ENCODE results near the gene CD74. TPM values are rescaled to one million over a fixed set of nuclear protein-coding genes. Genes with fewer than 3 reads are reported as not detected.

CD74 gene
- total and polyA plus RNA-seq, 2 of the 13 experiments (the other 11 are each of a cell fraction or from before 2014, with no cell fraction given), result 34.1 to 84.4 TPM

DNA sequence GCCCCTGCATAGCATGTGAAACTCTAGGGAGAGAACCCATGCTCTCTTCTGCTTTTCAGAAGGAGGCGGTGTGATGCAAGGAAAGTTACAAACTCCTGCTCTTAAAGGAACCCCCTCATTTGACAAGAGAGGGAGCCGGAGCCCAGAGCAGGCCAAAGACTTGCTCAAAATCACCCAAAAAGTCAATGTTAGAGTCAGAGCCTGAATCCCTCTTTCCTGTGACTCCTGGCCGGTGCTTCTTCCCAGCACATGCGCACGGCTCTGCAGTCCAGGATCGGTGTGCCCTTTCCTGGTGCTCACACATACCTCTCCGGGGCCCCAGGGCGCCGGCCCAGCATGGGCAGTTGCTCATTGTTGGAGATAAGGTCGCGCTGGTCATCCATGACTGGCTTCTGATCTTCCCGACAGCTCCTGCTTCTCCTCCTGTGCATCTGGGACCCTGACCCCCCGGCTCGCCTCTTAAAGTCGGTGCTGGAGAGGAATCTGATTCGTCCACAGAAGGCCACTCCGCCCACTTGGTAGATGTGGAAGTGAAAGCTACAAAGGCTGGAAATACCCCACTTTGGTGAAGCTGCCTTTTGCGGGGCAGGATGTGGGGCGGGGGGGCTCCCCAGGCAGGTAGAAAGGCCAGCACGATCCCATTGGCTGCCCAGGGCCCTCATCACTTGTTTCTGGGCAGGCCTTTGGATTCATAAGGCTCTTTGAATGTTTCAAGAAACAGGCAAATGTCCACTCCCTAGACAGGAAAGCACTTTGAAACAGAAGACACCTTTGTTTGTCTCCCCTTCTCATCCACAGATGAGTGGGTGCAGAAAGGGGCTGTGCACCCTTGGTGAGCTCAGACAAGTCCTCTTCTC, at the start of gene CD74 (continued):
- peak; percentile 39; the same call in 1 of the 2 replicates for TF ChIP-seq ZNF782 (CRISPR knock-in tag; IDR thresholded peaks at IDR 0.05; ENCODE audit: borderline replicate concordance)
- TF ChIP-seq ZSCAN29 (CRISPR knock-in tag; conservative IDR thresholded peaks at IDR 0.05), result 0 out of 2 replicates have a peak, but pooled peaks have one; percentile 39
- TF ChIP-seq ZNF781 (CRISPR knock-in tag; IDR thresholded peaks at IDR 0.05; ENCODE audit: borderline replicate concordance, not compliant biosample characterization), result peak; percentile 87
- peak; percentile 88 to 91 for TF ChIP-seq POLR2A (IDR thresholded peaks at IDR 0.05; ENCODE audit: insufficient read depth in 1 of 2, low read depth in 2 of 2, low read length in 2 of 2)
- TF ChIP-seq, protein P1, sequence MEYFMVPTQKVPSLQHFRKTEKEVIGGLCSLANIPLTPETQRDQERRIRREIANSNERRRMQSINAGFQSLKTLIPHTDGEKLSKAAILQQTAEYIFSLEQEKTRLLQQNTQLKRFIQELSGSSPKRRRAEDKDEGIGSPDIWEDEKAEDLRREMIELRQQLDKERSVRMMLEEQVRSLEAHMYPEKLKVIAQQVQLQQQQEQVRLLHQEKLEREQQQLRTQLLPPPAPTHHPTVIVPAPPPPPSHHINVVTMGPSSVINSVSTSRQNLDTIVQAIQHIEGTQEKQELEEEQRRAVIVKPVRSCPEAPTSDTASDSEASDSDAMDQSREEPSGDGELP (IDR thresholded peaks at IDR 0.05; ENCODE audit: borderline replicate concordance, low read depth), result peak; percentile 32; the same call in 1 of the 2 replicates
- TF ChIP-seq ZNF136 (CRISPR knock-in tag; IDR thresholded peaks at IDR 0.05; ENCODE audit: low read depth), result no peak
- TF ChIP-seq TOPORS (CRISPR knock-in tag; IDR thresholded peaks at IDR 0.05), result no peak; the same call in 1 of the 2 replicates
- no peak for TF ChIP-seq SMARCE1 (IDR thresholded peaks at IDR 0.05; ENCODE audit: borderline replicate concordance)
- TF ChIP-seq KDM2A (CRISPR knock-in tag; IDR thresholded peaks at IDR 0.05; ENCODE audit: borderline replicate concordance, low read depth), result no peak
- TF ChIP-seq ZZZ3 (CRISPR knock-in tag; IDR thresholded peaks at IDR 0.05; ENCODE audit: borderline replicate concordance), result no peak
- no peak for TF ChIP-seq ZNF496 (CRISPR knock-in tag; IDR thresholded peaks at IDR 0.05; ENCODE audit: insufficient replicate concordance)
- TF ChIP-seq, protein P2, sequence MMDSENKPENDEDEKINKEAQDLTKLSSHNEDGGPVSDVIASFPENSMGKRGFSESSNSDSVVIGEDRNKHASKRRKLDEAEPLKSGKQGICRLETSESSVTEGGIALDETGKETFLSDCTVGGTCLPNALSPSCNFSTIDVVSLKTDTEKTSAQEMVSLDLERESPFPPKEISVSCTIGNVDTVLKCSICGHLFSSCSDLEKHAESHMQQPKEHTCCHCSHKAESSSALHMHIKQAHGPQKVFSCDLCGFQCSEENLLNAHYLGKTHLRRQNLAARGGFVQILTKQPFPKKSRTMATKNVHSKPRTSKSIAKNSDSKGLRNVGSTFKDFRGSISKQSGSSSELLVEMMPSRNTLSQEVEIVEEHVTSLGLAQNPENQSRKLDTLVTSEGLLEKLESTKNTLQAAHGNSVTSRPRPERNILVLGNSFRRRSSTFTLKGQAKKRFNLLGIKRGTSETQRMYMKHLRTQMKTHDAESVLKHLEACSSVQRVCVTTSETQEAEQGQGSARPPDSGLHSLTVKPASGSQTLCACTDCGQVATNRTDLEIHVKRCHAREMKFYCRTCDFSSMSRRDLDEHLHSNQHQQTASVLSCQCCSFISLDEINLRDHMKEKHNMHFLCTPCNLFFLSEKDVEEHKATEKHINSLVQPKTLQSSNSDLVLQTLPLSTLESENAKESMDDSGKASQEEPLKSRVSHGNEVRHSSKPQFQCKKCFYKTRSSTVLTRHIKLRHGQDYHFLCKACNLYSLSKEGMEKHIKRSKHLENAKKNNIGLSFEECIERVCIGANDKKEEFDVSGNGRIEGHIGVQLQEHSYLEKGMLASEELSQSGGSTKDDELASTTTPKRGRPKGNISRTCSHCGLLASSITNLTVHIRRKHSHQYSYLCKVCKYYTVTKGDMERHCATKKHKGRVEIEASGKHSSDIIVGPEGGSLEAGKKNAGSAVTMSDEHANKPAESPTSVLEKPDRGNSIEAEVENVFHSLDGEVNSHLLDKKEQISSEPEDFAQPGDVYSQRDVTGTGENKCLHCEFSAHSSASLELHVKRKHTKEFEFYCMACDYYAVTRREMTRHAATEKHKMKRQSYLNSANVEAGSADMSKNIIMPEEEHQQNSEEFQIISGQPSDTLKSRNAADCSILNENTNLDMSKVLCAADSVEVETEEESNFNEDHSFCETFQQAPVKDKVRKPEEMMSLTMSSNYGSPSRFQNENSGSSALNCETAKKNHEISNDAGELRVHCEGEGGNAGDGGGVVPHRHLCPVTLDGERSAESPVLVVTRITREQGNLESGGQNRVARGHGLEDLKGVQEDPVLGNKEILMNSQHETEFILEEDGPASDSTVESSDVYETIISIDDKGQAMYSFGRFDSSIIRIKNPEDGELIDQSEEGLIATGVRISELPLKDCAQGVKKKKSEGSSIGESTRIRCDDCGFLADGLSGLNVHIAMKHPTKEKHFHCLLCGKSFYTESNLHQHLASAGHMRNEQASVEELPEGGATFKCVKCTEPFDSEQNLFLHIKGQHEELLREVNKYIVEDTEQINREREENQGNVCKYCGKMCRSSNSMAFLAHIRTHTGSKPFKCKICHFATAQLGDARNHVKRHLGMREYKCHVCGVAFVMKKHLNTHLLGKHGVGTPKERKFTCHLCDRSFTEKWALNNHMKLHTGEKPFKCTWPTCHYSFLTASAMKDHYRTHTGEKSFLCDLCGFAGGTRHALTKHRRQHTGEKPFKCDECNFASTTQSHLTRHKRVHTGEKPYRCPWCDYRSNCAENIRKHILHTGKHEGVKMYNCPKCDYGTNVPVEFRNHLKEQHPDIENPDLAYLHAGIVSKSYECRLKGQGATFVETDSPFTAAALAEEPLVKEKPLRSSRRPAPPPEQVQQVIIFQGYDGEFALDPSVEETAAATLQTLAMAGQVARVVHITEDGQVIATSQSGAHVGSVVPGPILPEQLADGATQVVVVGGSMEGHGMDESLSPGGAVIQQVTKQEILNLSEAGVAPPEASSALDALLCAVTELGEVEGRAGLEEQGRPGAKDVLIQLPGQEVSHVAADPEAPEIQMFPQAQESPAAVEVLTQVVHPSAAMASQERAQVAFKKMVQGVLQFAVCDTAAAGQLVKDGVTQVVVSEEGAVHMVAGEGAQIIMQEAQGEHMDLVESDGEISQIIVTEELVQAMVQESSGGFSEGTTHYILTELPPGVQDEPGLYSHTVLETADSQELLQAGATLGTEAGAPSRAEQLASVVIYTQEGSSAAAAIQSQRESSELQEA (CRISPR knock-in tag; IDR thresholded peaks at IDR 0.05; ENCODE audit: not compliant biosample characterization), result no peak
- TF ChIP-seq, protein P3, sequence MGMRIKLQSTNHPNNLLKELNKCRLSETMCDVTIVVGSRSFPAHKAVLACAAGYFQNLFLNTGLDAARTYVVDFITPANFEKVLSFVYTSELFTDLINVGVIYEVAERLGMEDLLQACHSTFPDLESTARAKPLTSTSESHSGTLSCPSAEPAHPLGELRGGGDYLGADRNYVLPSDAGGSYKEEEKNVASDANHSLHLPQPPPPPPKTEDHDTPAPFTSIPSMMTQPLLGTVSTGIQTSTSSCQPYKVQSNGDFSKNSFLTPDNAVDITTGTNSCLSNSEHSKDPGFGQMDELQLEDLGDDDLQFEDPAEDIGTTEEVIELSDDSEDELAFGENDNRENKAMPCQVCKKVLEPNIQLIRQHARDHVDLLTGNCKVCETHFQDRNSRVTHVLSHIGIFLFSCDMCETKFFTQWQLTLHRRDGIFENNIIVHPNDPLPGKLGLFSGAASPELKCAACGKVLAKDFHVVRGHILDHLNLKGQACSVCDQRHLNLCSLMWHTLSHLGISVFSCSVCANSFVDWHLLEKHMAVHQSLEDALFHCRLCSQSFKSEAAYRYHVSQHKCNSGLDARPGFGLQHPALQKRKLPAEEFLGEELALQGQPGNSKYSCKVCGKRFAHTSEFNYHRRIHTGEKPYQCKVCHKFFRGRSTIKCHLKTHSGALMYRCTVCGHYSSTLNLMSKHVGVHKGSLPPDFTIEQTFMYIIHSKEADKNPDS (CRISPR knock-in tag; IDR thresholded peaks at IDR 0.05), result no peak; the same call in none of the 2 replicates
- peak; percentile 49; the same call in 1 of the 2 replicates for TF ChIP-seq KDM6A (CRISPR knock-in tag; IDR thresholded peaks at IDR 0.05; ENCODE audit: low read depth)
- no peak; the same call in 1 of the 2 replicates for TF ChIP-seq DMAP1 (CRISPR knock-in tag; IDR thresholded peaks at IDR 0.05)
- peak; percentile 75 for TF ChIP-seq ZNF629 (CRISPR knock-in tag; conservative IDR thresholded peaks at IDR 0.05)

Measured in HepG2 (cell line).